ENCODE results near the gene AXIN1.

AXIN1 gene

GRCh38 chr16:264440-264951, 88.0 kb downstream of the AXIN1 start:
- H3K4me3 ChIP-seq (ENCODE audit: low read depth in 1 of 2, low read length in 1 of 2) = no peak overlapping the region
- no peaks in the 10 kb centered on the region for H3K9me3 ChIP-seq
- H3K4me1 ChIP-seq (ENCODE audit: control insufficient read depth in 1 of 2, insufficient read depth in 1 of 2, low read depth in 1 of 2, low read length in 1 of 2) = no peaks in the 10 kb centered on the region
- H3K27ac ChIP-seq = no peak overlapping the region
- H3K27me3 ChIP-seq = peaks cover 4% of the 10 kb centered on the region
- TF ChIP-seq, protein P1, sequence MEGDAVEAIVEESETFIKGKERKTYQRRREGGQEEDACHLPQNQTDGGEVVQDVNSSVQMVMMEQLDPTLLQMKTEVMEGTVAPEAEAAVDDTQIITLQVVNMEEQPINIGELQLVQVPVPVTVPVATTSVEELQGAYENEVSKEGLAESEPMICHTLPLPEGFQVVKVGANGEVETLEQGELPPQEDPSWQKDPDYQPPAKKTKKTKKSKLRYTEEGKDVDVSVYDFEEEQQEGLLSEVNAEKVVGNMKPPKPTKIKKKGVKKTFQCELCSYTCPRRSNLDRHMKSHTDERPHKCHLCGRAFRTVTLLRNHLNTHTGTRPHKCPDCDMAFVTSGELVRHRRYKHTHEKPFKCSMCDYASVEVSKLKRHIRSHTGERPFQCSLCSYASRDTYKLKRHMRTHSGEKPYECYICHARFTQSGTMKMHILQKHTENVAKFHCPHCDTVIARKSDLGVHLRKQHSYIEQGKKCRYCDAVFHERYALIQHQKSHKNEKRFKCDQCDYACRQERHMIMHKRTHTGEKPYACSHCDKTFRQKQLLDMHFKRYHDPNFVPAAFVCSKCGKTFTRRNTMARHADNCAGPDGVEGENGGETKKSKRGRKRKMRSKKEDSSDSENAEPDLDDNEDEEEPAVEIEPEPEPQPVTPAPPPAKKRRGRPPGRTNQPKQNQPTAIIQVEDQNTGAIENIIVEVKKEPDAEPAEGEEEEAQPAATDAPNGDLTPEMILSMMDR (IDR thresholded peaks at IDR 0.05) = no peak
- H3K36me3 ChIP-seq = peaks cover 65% of the 10 kb centered on the region

DNA sequence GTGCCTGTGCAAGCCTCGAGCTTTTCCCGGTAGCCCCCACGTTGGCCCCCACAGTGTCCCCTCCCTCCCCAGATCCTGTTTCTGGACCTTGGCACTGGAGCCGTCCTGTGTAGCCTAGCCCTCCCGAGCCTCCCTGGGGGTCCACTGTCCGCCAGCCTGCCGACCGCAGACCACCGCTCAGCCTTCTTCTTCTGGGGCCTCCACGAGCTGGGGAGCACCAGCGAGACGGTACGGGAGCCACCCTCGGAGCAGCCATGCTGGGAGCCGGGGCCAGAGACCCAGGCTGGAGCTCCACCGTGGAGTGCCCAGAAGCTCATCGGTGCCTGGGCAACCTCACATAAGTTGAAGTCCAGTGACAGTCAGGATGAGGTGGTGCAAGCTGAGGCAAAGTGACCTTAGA, 88.6 kb downstream of the AXIN1 start:
- Histone ChIP-seq H3K36me3 (peaks cover 68% of the 10 kb centered on the region), H3K4me3 (ENCODE audit: low read depth in 1 of 2, low read length in 1 of 2) (no peak overlapping the region), H3K27me3 (no peaks in the 10 kb centered on the region), H3K4me1 (ENCODE audit: control insufficient read depth in 1 of 2, insufficient read depth in 1 of 2, low read depth in 1 of 2, low read length in 1 of 2) (no peaks in the 10 kb centered on the region), H3K27ac (no peak overlapping the region), H3K9me3 (no peaks in the 10 kb centered on the region)
- TF ChIP-seq, protein P1 (IDR thresholded peaks at IDR 0.05) = no peak

DNA sequence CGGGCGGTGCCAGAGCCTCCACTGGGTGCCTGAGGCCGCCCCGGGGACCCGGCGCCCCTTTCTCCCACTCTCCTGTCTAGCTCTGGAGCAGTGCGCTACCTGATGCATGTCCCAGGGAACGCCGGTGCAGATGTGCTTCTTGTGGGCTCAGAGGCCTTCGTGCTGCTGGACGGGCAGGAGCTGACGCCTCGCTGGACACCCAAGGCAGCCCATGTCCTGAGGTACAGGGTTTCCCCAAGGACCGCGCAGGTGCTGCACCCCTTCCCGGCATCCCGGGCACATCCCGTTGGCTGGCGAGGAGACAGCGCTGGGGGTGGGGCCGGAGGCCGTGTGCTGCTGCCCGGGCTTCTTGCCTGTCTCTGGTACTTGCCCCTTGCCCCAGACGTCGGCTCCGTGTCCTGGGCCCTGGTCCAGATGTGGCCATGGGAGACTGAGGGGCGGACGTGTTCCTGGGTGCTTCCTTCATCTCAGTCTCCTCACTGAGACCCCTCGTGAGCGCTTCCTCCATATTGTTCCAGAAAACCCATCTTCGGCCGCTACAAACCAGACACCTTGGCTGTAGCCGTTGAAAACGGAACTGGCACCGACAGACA, 89.2 kb downstream of the AXIN1 start:
- H3K4me1 ChIP-seq (ENCODE audit: control insufficient read depth in 1 of 2, insufficient read depth in 1 of 2, low read depth in 1 of 2, low read length in 1 of 2) = no peaks in the 10 kb centered on the region
- no peaks in the 10 kb centered on the region for H3K9me3 ChIP-seq
- no peak overlapping the region for H3K27ac ChIP-seq
- no peak overlapping the region for H3K4me3 ChIP-seq (ENCODE audit: low read depth in 1 of 2, low read length in 1 of 2)
- H3K36me3 ChIP-seq = peaks cover 68% of the 10 kb centered on the region
- TF ChIP-seq, protein P1 (IDR thresholded peaks at IDR 0.05) = no peak
- H3K27me3 ChIP-seq = no peaks in the 10 kb centered on the region

GRCh38 chr16:262121-262745, 90.3 kb downstream of the AXIN1 start:
- peaks cover 68% of the 10 kb centered on the region for H3K36me3 ChIP-seq
- H3K4me3 ChIP-seq (ENCODE audit: low read depth in 1 of 2, low read length in 1 of 2) = no peak overlapping the region

DNA sequence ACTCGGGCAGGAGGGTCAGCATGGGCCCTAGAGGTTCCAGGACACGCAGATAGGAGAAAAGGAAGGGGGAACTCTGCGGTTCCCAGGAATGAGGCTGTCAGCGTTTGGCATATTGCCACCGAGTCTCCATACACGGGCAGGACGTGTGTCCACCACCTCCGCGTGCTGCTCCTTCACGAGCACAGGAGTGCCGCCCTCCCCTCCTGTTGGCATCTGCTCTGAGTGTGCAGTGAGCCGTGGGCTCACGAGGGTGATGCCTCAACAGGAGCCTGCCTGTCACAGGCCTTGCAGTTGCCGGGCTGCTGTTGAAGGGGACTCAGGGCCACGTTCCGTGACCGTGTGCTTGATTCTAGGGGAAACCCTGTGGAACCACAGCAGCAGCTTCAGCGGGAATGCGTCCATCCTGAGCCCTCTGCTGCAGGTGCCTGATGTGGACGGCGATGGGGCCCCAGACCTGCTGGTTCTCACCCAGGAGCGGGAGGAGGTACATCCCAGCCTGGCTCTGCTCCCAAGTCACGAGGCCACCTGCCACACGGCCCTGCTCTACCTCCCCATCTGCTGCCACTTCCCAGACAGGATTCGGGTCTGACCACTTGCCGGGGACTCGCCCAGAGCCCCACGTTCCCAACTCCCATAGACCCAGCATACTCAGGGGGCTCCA, 91.4 kb downstream of the AXIN1 start:
- TF ChIP-seq, protein P1 (IDR thresholded peaks at IDR 0.05) = no peak

More at GRCh38 chr16:262121-262745, 90.3 kb downstream of the AXIN1 start:
- TF ChIP-seq, protein P1 (IDR thresholded peaks at IDR 0.05) = no peak
- Histone ChIP-seq H3K27ac (no peak overlapping the region), H3K9me3 (no peaks in the 10 kb centered on the region), H3K27me3 (no peaks in the 10 kb centered on the region), H3K4me1 (ENCODE audit: control insufficient read depth in 1 of 2, insufficient read depth in 1 of 2, low read depth in 1 of 2, low read length in 1 of 2) (no peaks in the 10 kb centered on the region)

More for the DNA sequence above, 91.4 kb downstream of the AXIN1 start:
- Histone ChIP-seq H3K27me3 (no peaks in the 10 kb centered on the region), H3K4me3 (ENCODE audit: low read depth in 1 of 2, low read length in 1 of 2) (no peak overlapping the region), H3K36me3 (peaks cover 68% of the 10 kb centered on the region), H3K4me1 (ENCODE audit: control insufficient read depth in 1 of 2, insufficient read depth in 1 of 2, low read depth in 1 of 2, low read length in 1 of 2) (no peaks in the 10 kb centered on the region), H3K27ac (no peak overlapping the region), H3K9me3 (no peaks in the 10 kb centered on the region)
